H1 (cell line): ENCODE measurements around the gene PPP6R1.

Experiments used
- CREB1 ChIP-seq: IDR thresholded peaks from 2 replicates; pipeline ENCODE4 v1.6.1; 2012; ENCODE audit warnings: inconsistent platforms
- CTCF ChIP-seq, 3 experiments: IDR thresholded peaks; 1 replicate in 2 of 3; 2 replicates in 1 of 3; pipeline versions ENCODE4 v1.5.1 to v1.6.1; 2011; ENCODE audit warnings: low read length in 3 of 3, mild to moderate bottlenecking in 3 of 3, inconsistent platforms in 2 of 3, low read depth in 1 of 3, moderate library complexity in 1 of 3; ENCODE audit not compliant: insufficient read depth in 1 of 3; ENCODE audit errors: control extremely low read depth in 1 of 3
- E2F6 ChIP-seq: IDR thresholded peaks from 2 replicates; pipeline ENCODE4 v1.6.1; 2012; ENCODE audit warnings: inconsistent platforms
- EP300 ChIP-seq, 2 experiments: IDR thresholded peaks; 1 replicate in 1 of 2; 2 replicates in 1 of 2; pipeline ENCODE4 v1.6.1; 2011 to 2012; ENCODE audit warnings: low read depth in 2 of 2, low read length in 2 of 2, mild to moderate bottlenecking in 2 of 2, borderline replicate concordance in 1 of 2, inconsistent platforms in 1 of 2, moderate library complexity in 1 of 2
- USF2 ChIP-seq: IDR thresholded peaks from 2 replicates; pipeline ENCODE4 v1.6.1; 2011; ENCODE audit warnings: low read length, improper control_type of control experiment

GRCh38 chr19:55231391-55232285, 27.2 kb downstream of the PPP6R1 start:
- TF ChIP-seq USF2 (no peak), E2F6 (no peak), CTCF (IDR thresholded peaks at IDR 0.05; ENCODE audit: control extremely low read depth in 1 of 3, insufficient read depth in 1 of 3, low read depth in 1 of 3, low read length in 3 of 3) (no peak), CREB1 (no peak), EP300 (IDR thresholded peaks at IDR 0.05; ENCODE audit: borderline replicate concordance in 1 of 2, low read depth in 2 of 2, low read length in 2 of 2) (no peak)
